ENCODE results near the gene KRTAP5-3.

Gene KRTAP5-3

GRCh38 chr11:1565173-1565903, 42.9 kb downstream of the KRTAP5-3 start:
- no peak for DNase-seq (ENCODE audit: low read depth in 2 of 2)

- DNase-seq (ENCODE audit: low read depth in 2 of 2): no peak
Observed at GRCh38 chr11:1564535-1565172, 43.6 kb downstream of the KRTAP5-3 start.

GRCh38 chr11:1563697-1564534, 44.3 kb downstream of the KRTAP5-3 start:
- no peak for DNase-seq (ENCODE audit: low read depth in 2 of 2)

GRCh38 chr11:1563149-1563638, 45.1 kb downstream of the KRTAP5-3 start:
- no peak for DNase-seq (ENCODE audit: low read depth in 2 of 2)

GRCh38 chr11:1562469-1563148, 45.7 kb downstream of the KRTAP5-3 start:
- DNase-seq (ENCODE audit: low read depth in 2 of 2): no peak

GRCh38 chr11:1561955-1562354, 46.3 kb downstream of the KRTAP5-3 start:
- DNase-seq (ENCODE audit: low read depth in 2 of 2): no peak

- DNase-seq (ENCODE audit: low read depth in 2 of 2): no peak
Observed at GRCh38 chr11:1561266-1561665, 47.0 kb downstream of the KRTAP5-3 start.

GRCh38 chr11:1560649-1561251, 47.5 kb downstream of the KRTAP5-3 start:
- DNase-seq (ENCODE audit: low read depth in 2 of 2): no peak

- DNase-seq (ENCODE audit: low read depth in 2 of 2): no peak
Observed at GRCh38 chr11:1560002-1560648, 48.1 kb downstream of the KRTAP5-3 start.

- DNase-seq (ENCODE audit: low read depth in 2 of 2): no peak
Observed at GRCh38 chr11:1559111-1559951, 48.9 kb downstream of the KRTAP5-3 start.

GRCh38 chr11:1558775-1559110, 49.5 kb downstream of the KRTAP5-3 start:
- no peak for DNase-seq (ENCODE audit: low read depth in 2 of 2)

- DNase-seq (ENCODE audit: low read depth in 2 of 2): no peak
Observed at GRCh38 chr11:1557904-1558774, 50.1 kb downstream of the KRTAP5-3 start.

All from stimulated activated CD4-positive, alpha-beta T cell treated with anti-CD3 and anti-CD28 coated beads, Interleukin-15, amount 100 ng/mL, for 48 hours (primary cell).